Hepatocyte (in vitro differentiated cells): ENCODE data around the gene IRF3.

Experiments
- CTCF ChIP-seq: fragments of 200-600 bp; sonication (generic); IDR thresholded peaks from 2 replicates; pipeline ENCODE4 v1.5.1; 2016; ENCODE audit warnings: antibody characterized with exemption, mild to moderate bottlenecking; ENCODE audit not compliant: poor library complexity
- EZH2 ChIP-seq: fragments of 200-600 bp; sonication (generic); IDR thresholded peaks from 2 replicates; pipeline ENCODE4 v1.6.1; 2016; ENCODE audit warnings: antibody characterized with exemption, mild to moderate bottlenecking, borderline replicate concordance
- EZH2phosphoT487 ChIP-seq: fragments of 200-600 bp; sonication (generic); IDR thresholded peaks from one replicate; pipeline ENCODE4 v1.6.1; 2018; ENCODE audit warnings: antibody characterized with exemption, mild to moderate bottlenecking, low read depth, moderate library complexity; ENCODE audit not compliant: unreplicated experiment, severe bottlenecking

GRCh38 chr19:49645995-49646394 lies 19.7 kb downstream of the IRF3 start:
- no peak for TF ChIP-seq CTCF
- TF ChIP-seq EZH2, result no peak
- no peak for TF ChIP-seq EZH2phosphoT487
